Osteoblast (primary cell): ENCODE results near the gene TWF2. TPM values are rescaled to one million over a fixed set of nuclear protein-coding genes. Genes with fewer than 3 reads are reported as not detected.

Experiments
- DNase-seq: peaks from one replicate; pipeline ENCODE4 v3.0.0; 2011; ENCODE audit warnings: low spot score, mixed read lengths; ENCODE audit not compliant: insufficient read length; ENCODE audit errors: missing footprints
- H2AFZ ChIP-seq: 2 replicates; pipeline ENCODE4 v1.6.0; 2011; ENCODE audit warnings: mild to moderate bottlenecking, low read length
- H3K27ac ChIP-seq: 2 replicates; pipeline ENCODE4 v1.5.1; 2011; ENCODE audit warnings: mild to moderate bottlenecking, low read depth, low read length, moderate library complexity
- H3K27me3 ChIP-seq: 2 replicates; pipeline ENCODE4 v1.6.0; 2012; ENCODE audit warnings: mild to moderate bottlenecking, control low read depth, inconsistent platforms, low read length, moderate library complexity; ENCODE audit not compliant: insufficient read depth
- H3K36me3 ChIP-seq: 2 replicates; pipeline ENCODE4 v1.5.1; 2011; ENCODE audit warnings: mild to moderate bottlenecking, low read length, control low read depth, moderate library complexity; ENCODE audit not compliant: insufficient read depth
- H3K4me1 ChIP-seq: 2 replicates; pipeline ENCODE4 v1.5.1; 2011; ENCODE audit warnings: mild to moderate bottlenecking, low read length, control low read depth, moderate library complexity; ENCODE audit not compliant: insufficient read depth
- H3K4me2 ChIP-seq: 2 replicates; pipeline ENCODE4 v1.6.0; 2011; ENCODE audit warnings: mild to moderate bottlenecking, low read length; ENCODE audit not compliant: insufficient read depth
- H3K4me3 ChIP-seq: fragments of 200-600 bp; sonication (generic); 3 replicates; pipeline ENCODE4 v1.5.1; 2012; ENCODE audit warnings: mild to moderate bottlenecking, low read length, inconsistent platforms; ENCODE audit not compliant: insufficient read depth
- H3K79me2 ChIP-seq: 2 replicates; pipeline ENCODE4 v1.6.0; 2012; ENCODE audit warnings: mild to moderate bottlenecking, low read length, control low read depth, inconsistent platforms; ENCODE audit not compliant: insufficient read depth
- H3K9me3 ChIP-seq: 2 replicates; pipeline ENCODE4 v1.5.1; 2011; ENCODE audit warnings: low read depth, low read length, control low read depth
- H4K20me1 ChIP-seq: 2 replicates; pipeline ENCODE4 v1.6.0; 2012; ENCODE audit warnings: mild to moderate bottlenecking, low read length, control low read depth; ENCODE audit not compliant: insufficient read depth
- CTCF ChIP-seq: IDR thresholded peaks from 2 replicates; pipeline ENCODE4 v1.5.1; 2011; ENCODE audit warnings: mild to moderate bottlenecking, low read depth, low read length, moderate library complexity; ENCODE audit errors: extremely low read depth
- total RNA-seq: library from RNA; depleted of rRNA; stranded (reverse); fragments of >200 nt; gene quantifications from 2 replicates; pipeline ENCODE4 v1.2.3, GENCODE V29; 2012

The TWF2 gene
- total RNA-seq, 1 donor = 138 TPM

- Histone ChIP-seq H3K79me2 (peaks cover 57% of the 10 kb centered on the region), H3K4me1 (peaks cover under 1% of the 10 kb centered on the region), H3K4me3 (no peak overlapping the region), H3K4me2 (no peak overlapping the region), H3K36me3 (peaks cover 89% of the 10 kb centered on the region), H3K27ac (no peak overlapping the region), H4K20me1 (peaks cover 22% of the 10 kb centered on the region), H3K9me3 (no peaks in the 10 kb centered on the region), H2AFZ (no peak overlapping the region), H3K27me3 (no peaks in the 10 kb centered on the region)
- TF ChIP-seq CTCF = no peak
- DNase-seq = no peak
Measured at GRCh38 chr3:52259035-52259434, 20.1 kb upstream of the TWF2 start.

- Histone ChIP-seq H4K20me1 (peaks cover 22% of the 10 kb centered on the region), H3K4me1 (peaks cover 10% of the 10 kb centered on the region), H2AFZ (no peak overlapping the region), H3K4me3 (no peak overlapping the region), H3K27ac (no peak overlapping the region), H3K9me3 (no peaks in the 10 kb centered on the region), H3K27me3 (no peaks in the 10 kb centered on the region), H3K4me2 (no peak overlapping the region), H3K79me2 (peaks cover 45% of the 10 kb centered on the region), H3K36me3 (peaks cover 87% of the 10 kb centered on the region)
- TF ChIP-seq CTCF = no peak
- DNase-seq = no peak
Measured at GRCh38 chr3:52257911-52258310, 19.0 kb upstream of the TWF2 start.

- Histone ChIP-seq H4K20me1 (peaks cover 18% of the 10 kb centered on the region), H3K27me3 (no peaks in the 10 kb centered on the region), H3K4me2 (no peak overlapping the region), H3K79me2 (peaks cover 33% of the 10 kb centered on the region), H2AFZ (no peak overlapping the region), H3K4me3 (no peak overlapping the region), H3K9me3 (no peaks in the 10 kb centered on the region), H3K4me1 (peaks cover 10% of the 10 kb centered on the region), H3K27ac (no peak overlapping the region), H3K36me3 (peaks cover 75% of the 10 kb centered on the region)
- DNase-seq = no peak
- no peak for TF ChIP-seq CTCF
Measured at GRCh38 chr3:52256622-52257021, 17.7 kb upstream of the TWF2 start.

GRCh38 chr3:52256159-52256558, 17.2 kb upstream of the TWF2 start:
- peaks cover 18% of the 10 kb centered on the region for H4K20me1 ChIP-seq
- H3K9me3 ChIP-seq = no peaks in the 10 kb centered on the region
- H3K4me3 ChIP-seq = no peak overlapping the region
- H3K79me2 ChIP-seq = peaks cover 29% of the 10 kb centered on the region
- no peak overlapping the region for H3K4me2 ChIP-seq
- no peak overlapping the region for H2AFZ ChIP-seq
- peaks cover 70% of the 10 kb centered on the region for H3K36me3 ChIP-seq
- H3K4me1 ChIP-seq = peaks cover 10% of the 10 kb centered on the region
- H3K27me3 ChIP-seq = no peaks in the 10 kb centered on the region
- TF ChIP-seq CTCF = no peak
- no peak for DNase-seq
- H3K27ac ChIP-seq = no peak overlapping the region
